Superior temporal gyrus (tissue), 1 donor: ENCODE measurements around the gene MEGF8.

Source experiments
- DNase-seq: peaks from one replicate; pipeline ENCODE4 v3.0.0-alpha.2; 2016; ENCODE audit errors: extremely low spot score

MEGF8 gene

DNA sequence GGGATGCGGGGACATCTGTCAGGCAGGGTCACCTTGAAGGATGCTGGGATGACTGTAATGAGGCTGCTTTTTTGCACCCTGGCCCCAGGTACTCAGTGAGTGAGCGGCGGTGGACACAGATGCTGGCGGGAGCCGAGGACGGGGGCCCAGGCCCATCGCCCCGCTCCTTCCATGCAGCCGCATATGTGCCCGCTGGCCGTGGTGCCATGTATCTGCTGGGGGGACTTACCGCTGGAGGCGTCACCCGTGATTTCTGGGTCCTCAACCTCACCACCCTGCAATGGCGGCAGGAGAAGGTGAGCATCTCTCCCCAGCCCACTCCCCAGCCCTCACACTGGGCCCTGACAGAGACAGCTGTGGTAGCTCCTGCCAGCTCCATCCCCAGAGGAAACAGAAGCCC, 31.3 kb downstream of the MEGF8 start:
- no peak for DNase-seq

GRCh38 chr19:42357290-42357689, 31.9 kb downstream of the MEGF8 start:
- no peak for DNase-seq

- DNase-seq: no peak
Measured at GRCh38 chr19:42360787-42361544, 35.5 kb downstream of the MEGF8 start.

- DNase-seq: no peak
Measured at GRCh38 chr19:42361545-42361910, 36.1 kb downstream of the MEGF8 start.

- no peak for DNase-seq
Measured at GRCh38 chr19:42362342-42362741, 36.9 kb downstream of the MEGF8 start.

GRCh38 chr19:42362891-42363440, 37.5 kb downstream of the MEGF8 start:
- no peak for DNase-seq

DNA sequence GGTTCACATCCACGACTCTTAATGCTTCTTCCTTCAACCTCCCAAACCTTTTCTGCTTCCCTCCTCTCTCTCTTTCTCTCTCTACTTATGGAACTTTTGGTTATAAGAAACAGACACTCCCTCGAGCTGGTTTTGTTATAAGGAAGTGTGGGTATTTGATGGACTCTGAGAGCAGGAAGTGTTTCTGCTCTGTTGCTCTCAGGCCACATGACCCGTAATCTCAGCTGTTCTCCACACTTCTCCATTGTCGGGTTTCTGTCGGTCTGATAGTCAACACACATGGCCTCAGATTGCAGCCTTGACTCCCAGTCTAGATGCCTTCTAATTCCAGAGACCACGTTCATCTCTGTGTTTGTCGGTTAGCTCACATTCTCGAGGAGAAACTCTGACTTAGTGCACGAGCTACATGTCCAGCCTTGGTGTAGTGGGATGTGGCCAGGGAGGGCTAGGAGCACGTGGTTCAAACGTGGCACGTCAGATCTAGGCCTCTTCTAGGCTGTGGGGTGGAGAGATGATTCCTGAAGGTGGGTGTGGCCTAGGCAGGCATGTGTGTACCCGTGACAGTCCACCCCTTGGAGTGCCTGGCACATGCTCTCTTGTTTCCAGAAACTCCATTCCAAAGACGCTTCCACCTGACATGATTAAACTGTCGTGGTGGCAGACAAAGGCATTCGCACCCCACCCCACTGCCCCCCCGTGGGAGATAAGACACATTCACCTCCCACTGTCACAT, 38.3 kb downstream of the MEGF8 start:
- no peak for DNase-seq

GRCh38 chr19:42366673-42367072, 41.2 kb downstream of the MEGF8 start:
- peak; percentile 24 for DNase-seq

- DNase-seq: no peak
Measured at GRCh38 chr19:42367929-42368328, 42.5 kb downstream of the MEGF8 start.

DNA sequence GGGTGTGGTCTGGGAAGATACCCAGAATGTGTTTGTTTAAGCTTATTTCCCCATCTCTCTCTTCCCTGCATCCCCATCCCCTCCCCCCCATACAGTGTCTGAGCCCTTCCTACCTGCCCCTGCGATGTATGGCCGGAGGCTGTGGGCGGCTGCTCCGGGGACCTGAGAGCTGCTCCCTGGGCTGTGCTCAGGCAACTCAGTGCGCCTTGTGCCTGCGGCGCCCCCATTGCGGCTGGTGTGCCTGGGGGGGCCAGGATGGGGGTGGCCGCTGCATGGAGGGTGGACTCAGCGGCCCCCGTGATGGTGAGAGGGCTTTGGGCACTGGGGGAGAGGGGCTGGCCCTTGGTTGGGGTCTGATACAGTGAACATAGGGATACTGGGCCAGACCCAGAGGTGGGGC, 42.9 kb downstream of the MEGF8 start:
- DNase-seq: no peak

DNA sequence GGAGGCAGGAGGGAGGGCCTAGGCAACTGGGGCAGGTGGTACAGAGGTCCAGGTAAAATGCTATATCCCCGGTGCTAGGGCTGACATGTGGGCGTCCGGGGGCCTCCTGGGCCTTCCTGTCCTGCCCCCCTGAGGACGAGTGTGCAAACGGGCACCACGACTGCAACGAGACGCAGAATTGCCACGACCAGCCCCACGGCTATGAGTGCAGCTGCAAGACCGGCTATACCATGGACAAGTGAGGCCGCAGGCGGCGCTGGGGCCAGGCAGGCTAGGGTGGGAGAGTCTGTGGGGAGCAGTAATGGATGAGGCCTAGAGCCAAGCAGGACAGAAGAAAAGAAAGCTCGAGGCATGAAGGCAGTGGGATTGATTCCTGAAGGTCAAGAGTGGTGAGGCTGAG, 43.3 kb downstream of the MEGF8 start:
- DNase-seq: no peak

- DNase-seq: no peak
Measured at GRCh38 chr19:42369433-42370067, 44.1 kb downstream of the MEGF8 start.

DNA sequence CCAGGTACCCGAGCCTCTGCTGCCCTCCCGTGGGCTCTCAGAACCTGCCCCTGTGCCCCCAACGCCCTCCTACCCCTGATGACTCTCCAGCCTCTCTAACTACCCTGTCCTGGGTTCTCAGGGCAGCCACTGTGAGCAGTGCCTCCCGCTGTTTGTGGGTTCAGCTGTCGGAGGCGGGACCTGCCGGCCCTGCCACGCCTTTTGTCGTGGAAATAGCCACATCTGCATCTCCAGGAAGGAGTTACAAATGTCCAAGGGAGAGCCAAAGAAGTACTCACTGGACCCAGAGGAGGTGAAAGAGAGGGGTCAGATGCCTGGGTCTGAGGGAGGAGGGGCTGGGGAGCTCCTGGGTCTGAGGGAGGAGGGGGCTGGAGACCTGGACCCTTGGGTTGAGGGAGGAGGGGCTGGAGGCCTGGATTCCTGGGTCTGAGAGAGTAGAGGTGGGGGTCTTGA, 44.7 kb downstream of the MEGF8 start:
- DNase-seq: no peak

GRCh38 chr19:42370626-42371175, 45.3 kb downstream of the MEGF8 start:
- DNase-seq: no peak

- DNase-seq: no peak
Measured at GRCh38 chr19:42374826-42375376, 49.5 kb downstream of the MEGF8 start.

GRCh38 chr19:42375415-42376176, 50.2 kb downstream of the MEGF8 start:
- no peak for DNase-seq

GRCh38 chr19:42376177-42376555, 50.7 kb downstream of the MEGF8 start:
- DNase-seq: no peak

DNA sequence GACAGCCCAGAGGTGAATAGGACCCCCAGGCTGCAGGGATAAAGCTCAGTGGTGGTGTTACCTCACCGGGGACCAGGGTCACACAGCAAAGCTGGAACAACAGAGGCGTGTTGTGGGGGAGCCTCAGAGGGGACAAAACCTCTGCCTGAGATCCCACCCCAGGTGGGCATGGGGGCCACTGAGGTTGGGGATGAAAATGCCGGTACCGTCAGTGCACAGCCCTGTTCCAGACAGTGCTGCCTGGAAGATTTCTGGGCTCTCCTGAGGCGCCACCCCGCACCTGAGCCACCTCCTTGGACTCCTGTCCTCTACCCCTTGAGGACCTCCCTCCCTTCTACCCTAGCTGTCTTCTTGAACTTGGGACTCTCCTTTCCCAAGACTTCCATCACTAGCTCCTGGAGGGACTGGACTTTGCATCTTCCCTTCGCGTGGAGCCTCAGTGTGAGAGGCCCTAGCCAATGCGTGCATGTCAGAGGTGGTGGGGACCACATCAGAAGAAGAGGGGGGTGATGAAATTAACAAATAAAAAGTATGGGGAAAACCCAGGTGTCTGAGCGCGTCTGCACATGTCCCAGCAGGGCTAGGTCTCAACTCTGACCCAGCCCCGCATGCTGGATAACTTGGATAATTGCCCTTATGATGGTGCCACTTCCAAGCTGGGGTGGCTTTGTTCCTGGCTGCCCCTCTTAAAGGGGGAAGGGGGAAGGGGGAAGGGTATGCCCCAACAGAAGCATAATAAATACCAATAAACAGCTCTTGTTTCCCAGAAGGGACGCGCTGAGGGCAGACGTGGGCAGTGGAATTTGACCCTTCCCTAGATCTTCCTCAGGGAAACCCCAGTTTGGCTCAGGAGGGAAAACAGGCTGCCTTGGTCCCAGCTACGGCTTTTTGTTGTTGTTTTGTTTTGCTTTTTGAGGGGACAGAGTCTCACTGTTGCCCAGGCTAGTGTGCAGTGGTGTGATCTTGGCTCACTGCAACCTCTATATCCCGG, 53.1 kb downstream of the MEGF8 start:
- DNase-seq: no peak

DNA sequence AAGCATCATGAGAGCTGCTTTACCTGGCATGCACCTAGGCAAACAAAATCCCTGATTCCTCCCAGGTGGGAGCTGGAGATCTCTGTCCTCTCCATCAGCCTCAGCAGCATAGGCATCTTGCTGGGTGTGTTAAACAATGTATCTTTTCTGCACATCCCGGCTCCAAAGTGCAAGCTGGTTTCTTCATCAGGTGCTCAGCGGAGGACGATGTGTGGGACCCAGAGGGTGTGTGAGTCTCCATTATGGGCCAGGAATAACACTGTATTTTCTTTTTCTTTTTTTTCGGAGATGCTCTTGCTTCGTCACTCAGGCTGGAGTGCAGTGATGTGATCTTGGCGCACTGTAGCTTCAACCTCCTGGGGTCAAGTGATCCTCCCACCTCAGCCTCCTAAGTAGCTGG, 54.7 kb downstream of the MEGF8 start:
- no peak for DNase-seq
